Cerebellar nuclear complex (tissue), 1 donor: ENCODE data around the gene CCDC201.
A peak's percentile ranks its signal among the peaks of the same experiment; 100 is the strongest.

Experiments used
- DNase-seq, 2 experiments: peaks; one replicate each; lab custom pipeline; 2025; lab: John Stamatoyannopoulos, UW

The CCDC201 gene

DNA sequence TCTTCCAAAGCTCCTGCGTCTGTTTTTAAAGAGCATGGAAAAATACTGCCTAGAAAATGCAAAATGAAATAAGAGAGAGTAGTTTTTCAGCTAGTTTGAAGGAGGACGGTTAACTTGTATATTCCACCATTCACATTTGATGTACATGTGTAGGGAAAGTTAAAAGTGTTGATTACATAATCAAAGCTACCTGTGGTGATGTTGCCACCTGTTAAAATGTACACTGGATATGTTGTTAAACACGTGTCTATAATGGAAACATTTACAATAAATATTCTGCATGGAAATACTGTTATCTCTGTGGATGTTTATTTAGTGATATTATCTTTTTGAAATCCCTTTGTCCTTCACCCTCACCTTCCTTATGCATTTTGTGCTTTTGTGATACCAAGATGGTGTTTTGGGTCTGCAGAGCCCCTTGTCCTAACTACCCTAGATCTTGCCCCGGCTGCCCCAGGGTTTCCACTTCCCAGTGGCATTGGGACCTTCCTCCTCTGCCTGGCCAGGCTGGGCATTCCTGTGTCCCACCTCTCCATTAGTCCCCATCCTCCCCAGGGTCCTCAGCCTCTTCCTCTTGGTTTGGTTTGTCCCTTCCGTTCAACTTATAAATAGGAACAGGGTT, 20.6 kb upstream of the CCDC201 start:
- DNase-seq, result no peak

DNA sequence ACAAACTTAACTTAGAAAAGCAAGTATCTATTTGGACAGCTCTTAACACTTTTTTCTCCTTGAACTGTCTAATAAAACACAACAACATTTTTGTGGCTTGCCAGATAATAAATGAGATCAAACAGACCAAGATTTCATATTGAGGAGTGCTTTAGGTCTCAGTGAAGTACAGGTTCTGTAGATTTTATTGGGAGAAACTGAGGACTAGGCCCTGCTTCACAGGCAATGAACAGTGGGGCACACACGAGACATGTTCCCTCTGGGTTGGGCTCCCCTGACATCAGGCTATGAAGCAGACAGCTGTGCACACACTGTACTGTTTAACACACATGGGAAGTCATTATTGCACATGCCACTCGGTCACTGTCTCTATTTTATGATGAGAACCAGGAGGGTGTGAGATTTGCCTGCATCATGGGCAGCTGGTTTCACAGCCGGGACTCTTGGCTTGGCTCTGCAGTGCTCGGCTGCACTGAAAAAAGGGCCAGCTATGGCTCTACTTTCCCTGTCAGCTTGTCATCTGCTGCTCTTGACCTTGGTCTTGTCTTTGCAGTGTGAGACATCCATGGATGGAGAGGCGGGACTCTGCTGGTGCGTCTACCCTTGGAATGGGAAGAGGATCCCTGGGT, 19.6 kb upstream of the CCDC201 start:
- no peak for DNase-seq

DNA sequence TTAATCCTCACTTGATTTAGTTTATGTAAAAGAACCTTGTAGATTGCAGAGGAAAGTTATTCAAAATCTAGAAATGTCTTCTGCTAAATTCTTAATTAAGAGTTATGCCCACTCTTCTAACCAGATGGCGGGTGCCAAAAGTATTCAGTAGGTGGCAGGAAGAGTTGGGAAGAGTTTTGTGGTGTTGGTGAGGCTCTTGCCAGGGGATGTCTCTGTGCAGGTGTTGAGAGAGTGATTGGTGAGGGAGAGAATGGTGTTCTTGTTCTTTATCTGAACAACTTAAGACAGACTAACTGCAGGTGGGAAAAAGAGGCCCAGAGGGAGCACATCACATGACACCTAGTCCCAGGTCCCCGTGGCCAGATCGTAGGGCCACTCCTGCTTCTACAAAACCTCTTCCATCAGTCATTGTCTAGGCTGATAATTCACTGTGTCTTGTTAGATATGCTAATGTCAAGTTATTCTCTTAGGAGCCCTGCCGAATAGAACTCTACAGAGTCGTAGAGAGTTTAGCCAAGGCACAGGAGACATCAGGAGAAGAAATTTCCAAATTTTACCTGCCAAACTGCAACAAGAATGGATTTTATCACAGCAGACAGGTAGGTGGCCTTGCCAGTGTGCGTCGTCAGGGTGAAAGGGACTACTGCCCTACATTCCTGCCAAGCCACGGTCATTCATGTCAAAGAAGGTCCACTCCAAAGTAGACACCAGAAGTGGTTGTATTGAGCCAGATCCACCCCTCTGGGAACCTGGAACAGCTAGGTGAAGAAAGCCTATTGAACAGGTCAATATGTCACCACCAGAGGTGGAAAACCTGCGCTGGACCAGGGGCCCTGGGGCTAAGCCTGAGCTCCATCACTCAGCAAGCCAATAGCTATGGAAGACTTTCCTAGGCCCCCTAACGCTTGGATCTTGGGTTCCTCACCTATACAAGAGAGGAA, 18.9 kb upstream of the CCDC201 start:
- DNase-seq, result no peak

DNA sequence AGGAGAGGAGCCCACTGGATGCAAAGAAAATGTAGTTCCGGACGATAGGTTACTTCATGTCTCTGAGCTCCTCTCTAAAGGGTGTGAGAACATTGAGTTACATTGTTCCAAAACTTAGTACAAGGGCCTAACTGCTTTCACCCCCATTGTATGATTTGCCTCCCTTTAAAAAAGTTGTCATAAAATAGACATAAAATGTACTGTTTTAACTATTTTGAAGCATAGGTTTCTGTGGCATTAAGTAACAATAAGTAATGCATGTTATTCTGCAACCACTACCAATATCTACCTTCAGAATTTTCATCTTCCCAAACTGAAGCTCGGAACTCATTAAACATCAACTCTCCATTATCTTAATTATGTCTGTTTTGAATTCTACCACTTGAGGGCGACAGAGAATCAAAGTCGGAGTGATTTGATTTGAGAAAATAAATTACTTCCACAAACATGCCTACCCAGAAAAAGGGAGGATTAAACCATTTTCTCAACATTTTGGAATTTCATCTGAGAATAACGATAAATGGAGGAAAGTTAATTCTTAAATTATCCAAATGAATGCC, 18.1 kb upstream of the CCDC201 start:
- peak in 1 of 2 experiments; percentile 15 for DNase-seq

DNA sequence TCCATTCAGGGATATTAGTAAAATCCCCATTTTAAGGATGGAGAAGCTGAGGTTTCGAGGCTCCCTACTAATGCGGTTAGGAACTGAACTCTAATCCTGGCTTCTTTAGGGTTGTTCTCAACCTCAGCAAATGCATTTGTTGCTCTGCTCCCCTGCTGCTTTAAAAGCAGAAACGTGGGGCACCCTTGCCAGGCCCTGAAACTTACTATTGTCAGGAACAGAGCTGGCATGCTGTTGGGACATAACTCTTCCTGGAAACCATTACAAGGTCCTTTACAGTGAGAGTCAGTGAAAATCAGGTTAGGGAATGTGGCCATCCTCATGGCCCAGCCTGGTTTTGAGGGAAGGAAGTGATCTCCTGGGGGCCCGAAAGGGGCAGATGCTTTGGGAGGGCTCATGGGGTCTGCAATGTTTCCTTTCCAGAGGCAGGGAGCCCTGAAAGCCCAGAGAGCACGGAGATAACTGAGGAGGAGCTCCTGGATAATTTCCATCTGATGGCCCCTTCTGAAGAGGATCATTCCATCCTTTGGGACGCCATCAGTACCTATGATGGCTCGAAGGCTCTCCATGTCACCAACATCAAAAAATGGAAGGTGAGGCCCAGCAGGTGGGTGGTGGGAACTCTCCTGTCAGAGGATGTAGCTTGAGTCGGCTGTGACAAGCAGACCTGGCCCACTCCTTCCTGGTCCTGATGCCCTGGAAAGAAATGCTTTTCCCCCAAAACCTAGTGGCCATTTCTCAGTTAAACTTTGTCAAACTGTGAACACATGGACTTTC, 17.4 kb upstream of the CCDC201 start:
- no peak for DNase-seq

DNA sequence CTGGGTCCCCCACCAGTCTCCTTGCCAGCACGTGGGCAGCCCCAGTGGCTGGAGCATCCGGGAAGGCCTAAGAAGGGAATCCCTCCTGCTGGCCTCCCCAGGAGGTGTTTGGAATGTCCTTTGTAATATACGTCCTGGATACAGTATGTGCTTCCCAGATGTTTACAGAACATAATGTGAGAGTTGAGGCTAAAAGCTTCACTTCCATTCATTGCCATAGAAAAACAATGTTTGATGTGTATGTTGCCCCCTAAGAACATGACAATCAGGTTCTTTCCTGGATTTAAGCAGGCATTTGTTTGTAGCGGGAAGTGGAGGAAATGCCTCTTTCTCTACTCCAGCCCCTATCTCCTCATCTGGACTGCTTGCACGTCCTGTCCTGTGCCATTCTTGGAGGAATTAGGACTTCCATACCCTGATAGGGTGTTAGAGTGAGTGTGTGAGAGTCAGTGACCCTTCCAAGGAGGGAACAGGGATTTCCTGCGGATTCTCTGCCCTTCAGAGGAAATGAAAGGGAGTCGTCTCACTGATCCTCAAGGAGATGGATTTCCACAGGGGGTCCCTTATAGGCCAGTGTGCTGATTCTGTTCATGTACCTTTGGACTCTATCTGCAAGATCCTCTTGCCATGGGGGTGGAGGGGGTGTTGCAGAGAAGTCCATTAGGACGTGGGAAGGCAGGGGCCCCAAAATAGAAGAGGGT, 16.6 kb upstream of the CCDC201 start:
- no peak for DNase-seq

DNA sequence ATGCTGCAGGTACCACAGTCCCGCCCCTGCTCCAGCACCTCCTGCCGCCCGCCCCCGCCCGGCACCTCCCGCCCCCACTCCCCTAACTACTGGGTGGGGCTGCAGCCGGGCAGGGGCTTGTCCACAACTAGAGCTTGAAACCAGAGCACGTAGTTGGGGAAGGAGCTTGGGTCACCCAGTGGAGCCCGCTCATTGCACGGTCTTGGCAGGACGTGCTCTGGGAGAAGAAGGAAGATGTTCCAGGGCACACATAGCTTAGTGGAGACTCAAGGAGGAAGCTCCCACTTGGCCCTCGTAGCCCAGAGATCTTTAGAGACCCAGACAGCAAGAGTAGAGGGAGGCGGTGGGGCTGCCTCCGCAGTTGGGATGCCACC, 16.1 kb upstream of the CCDC201 start:
- DNase-seq, result no peak

DNA sequence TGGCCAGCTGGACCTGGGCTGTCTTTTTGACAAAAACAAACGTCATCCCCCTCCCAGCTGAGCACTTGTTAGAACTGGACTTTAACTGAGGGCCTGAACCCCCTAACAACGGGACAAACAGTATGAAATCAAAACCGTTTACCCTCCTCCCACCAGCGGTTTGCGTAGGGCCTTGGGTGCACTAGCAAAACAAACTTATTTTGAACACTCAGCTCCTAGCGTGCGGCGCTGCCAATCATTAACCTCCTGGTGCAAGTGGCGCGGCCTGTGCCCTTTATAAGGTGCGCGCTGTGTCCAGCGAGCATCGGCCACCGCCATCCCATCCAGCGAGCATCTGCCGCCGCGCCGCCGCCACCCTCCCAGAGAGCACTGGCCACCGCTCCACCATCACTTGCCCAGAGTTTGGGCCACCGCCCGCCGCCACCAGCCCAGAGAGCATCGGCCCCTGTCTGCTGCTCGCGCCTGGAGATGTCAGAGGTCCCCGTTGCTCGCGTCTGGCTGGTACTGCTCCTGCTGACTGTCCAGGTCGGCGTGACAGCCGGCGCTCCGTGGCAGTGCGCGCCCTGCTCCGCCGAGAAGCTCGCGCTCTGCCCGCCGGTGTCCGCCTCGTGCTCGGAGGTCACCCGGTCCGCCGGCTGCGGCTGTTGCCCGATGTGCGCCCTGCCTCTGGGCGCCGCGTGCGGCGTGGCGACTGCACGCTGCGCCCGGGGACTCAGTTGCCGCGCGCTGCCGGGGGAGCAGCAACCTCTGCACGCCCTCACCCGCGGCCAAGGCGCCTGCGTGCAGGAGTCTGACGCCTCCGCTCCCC, 15.5 kb upstream of the CCDC201 start, which contains the start of gene IGFBP1:
TSS of gene IGFBP1 (plus strand) at position 304 of the 808 bp plus-strand sequence. CDS start at position 469, 165 bp downstream.
- no peak for DNase-seq

DNA sequence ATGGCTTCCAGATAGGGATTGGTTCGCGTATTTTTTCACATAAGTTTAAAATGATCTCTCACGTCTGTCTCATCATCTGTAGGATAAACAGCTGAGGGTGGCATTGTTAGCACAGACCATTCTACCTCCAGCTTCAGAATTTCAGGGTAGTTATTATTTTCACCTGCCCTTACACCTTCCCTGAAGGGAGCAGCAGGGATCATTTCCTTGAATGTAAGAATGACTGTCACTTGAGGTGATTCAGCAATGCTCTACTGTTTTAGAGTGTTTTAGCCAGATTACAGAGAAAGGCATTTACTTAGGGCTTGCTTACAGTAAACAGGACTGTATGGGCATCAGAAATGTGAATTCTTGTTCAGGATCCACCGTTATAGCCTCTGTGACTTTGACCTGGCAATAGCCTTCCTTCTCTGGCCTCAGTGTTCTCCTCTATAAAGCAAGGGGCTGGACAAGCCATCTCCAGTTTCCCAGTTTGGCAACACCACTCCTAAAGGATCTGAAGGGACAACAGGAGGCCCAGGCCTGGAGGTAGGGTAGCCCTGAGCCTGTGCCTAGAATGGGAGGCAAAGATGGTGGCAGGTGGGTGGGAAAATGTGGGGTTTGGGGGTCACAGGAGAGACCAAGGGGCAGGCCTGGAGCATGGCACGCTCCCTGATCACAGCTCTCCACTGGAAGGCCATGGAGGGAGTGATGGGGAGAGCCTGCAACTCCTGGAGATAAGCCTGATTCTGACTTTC, 14.2 kb upstream of the CCDC201 start:
- no peak for DNase-seq

DNA sequence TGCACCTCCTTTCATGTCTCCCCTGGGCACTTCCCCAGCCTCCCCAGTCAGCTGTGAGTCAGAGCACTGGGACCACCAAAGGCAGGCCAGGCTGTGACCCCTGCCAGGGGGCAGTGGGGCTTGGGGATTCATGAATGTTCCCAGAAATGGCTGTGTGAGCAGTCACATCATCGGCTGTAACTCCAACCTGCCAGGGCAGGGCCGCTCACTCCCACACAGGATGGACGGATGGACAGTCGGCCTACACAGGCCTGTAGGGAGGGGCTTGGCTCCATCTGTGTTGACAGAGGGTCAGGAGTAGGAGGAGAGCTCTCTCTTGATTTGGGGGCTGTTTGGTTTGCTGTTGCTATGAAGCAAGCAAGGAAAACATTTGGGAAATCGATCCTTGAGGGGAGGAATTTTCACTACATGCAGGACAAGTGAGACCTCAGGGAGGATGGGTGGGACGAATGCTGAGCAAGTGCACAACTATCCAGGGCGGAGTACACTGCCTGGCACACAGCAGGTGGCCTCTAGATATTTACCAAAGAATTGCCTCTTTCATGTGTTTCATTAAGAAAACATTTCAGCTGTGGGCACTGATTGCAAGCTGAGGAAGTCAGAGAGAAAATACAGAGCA, 12.5 kb upstream of the CCDC201 start:
- no peak for DNase-seq

DNA sequence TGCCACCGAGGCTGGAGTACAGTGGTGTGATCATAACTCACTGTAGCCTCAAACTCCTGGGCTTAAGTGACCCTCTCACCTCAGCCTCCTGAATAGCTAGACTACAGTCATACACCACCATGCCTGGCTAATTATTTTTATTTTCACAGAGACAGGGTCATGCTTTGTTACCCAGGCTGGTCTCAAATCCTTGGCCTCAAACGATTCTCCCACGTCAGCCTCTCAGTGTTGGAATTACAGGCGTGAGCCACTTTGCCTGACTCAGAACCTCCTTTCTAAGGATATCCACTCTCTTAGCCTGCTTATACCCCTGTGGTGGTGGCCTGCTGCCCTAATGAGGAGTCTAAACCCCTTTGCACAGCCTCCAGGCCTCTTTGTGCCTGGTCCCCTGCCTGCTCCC, 11.3 kb upstream of the CCDC201 start:
- no peak for DNase-seq

DNA sequence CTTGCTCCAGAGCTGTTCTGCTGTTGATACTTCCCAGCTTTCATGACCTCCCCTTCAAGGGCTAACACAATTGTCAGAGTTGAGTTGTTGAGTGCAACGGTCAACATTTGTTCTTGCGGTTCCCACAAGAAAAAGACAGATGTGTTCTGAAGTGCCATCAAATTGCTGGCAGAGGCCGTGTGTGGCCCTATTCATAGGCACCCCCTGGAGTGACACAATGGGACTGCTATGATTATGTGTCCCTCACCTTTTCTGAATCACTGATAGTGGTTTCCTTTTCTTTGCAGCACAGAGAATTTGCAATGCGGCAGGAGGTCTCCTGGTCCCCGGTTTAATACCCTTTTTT, 9.6 kb upstream of the CCDC201 start:
- DNase-seq, result no peak

DNA sequence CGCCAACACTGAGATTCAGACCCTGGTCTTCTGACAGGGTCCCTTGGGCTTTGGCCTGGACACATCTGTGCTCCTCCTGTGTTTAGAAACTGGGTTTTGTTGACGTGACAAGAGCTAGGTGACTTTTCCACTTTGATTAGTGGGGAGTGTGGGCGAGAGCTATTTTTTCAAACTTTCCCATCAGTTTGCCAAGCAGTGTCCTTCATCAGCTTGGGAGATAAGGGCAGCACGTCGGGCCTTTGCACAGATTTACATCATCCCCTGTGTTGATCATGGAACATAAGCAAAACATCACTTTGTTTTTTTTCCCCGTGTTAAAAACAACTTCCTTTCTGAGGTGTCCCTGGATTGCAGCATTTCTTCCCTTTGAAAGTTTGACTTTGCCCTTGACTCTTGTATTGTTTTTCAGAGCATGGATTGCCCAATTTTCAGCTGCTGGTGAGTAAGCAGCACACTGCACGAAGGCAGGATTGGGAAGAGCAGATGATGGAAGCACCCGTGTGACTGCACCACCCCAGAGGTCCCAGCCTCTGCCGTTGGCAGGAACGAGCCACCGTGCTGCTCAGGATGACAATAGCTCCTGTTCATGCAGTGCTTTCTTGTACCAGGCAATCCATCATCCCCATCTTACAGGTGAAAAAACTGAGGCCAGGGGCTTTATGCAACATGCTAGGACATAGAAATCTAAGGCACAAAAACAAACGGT, 9.0 kb upstream of the CCDC201 start:
- DNase-seq, result no peak

DNA sequence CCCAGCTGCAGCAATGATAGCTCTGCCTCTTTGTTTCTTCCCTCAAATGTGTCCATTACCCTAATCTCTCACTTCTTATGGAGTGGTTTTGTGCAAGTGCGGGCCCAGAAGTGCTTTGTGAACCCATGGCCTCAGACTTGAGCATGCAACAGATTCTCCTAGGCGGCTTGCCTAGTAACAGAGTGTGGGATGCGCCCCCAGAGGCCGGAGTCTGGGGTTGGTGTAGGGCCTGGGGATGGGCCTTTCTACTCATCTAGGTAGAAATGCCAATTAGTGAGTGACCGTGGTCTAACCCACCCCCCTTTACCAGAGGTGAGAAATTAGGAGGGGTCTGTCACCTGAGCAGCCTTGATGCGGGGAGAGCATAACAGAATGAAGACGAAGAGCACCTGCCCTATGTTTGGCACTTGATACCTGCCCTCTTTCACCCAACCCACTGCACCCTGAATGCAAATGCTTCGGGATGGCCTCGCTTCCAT, 8.4 kb upstream of the CCDC201 start:
- DNase-seq, result no peak

DNA sequence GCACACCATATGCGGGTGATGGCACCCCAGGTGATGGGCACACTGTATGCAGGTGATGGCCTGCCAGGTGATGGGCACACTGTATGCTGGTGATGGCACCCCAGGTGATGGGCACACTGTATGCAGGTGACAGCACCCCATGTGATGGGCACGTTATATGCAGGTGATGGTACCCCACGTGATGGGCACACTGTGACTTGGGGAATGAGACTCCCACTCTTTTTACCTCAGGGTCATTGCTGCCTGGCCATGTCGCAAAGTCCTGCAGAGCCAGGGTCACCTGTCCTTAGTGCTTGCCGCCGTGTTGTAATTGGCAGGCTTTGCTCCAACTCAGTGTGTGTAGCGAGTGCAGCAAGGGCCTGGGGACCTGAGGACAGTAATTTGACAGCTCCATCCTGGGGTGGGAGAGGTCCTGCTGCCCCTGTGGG, 7.6 kb upstream of the CCDC201 start:
- DNase-seq, result no peak

DNA sequence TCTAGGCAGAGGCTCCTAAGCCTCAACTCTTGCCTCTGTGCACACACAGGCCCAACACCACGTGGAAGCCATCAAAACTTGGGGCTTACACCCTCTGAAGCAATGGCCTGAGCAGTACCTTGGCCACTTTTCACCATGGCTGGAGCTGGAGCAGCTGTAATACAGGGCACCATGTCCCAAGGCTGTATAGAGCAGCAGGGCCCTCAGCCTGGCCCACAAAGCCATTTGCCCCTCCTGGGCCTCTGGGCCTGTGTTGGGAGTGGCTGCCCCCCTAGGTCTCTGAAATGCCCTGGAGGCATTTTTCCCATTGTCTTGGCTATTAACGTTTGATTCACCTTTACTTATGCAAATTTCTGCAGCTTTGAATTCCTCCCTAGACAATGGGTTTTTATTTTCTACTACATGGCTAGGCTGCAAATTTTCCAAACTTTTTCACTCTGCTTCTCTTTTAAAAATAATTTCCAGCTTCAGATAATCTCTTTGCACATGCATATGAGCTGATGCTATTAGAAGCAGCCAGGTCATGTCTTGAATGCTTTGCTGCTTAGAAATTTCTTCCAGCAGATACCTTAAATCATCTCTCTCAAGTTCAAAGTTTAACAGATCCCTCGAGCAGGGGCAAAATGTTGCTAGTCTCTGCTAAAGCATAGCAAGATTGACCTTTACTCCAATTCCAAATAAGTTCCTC, 5.7 kb upstream of the CCDC201 start:
- no peak for DNase-seq

DNA sequence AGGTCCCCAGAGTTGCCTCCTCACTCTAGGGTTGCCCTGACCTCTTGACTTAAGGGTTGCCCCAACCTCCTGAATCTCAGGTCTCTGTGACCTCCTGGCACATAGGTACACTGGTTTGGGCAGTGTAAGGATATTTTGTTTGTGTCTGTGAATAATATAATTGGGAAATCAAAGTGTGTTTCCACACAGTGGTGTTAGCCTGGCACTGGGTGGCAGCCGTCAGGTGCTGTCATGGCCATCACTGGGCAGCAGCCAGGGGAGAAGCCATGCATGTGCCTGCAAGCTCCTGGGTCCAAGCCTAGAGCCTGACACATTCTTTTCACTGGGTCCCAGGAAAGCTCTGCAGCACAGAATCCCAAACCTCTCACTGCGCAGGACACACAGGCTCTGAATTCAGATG, 3.6 kb upstream of the CCDC201 start:
- no peak for DNase-seq
